H9 (cell line): ENCODE results near the gene CALCOCO1. TPM values are rescaled to one million over a fixed set of nuclear protein-coding genes. Genes with fewer than 3 reads are reported as not detected.

Experiments
- DNase-seq: peaks from one replicate; pipeline ENCODE4 v3.0.0-alpha.2; 2017
- H2AFZ ChIP-seq: one replicate; pipeline ENCODE4 v1.6.1; 2013; ENCODE audit warnings: mild to moderate bottlenecking, low read length, control low read depth, moderate library complexity
- H2AK5ac ChIP-seq: 2 replicates; pipeline ENCODE4 v1.6.1; 2013; ENCODE audit warnings: low read length, control low read depth, mixed read lengths; ENCODE audit not compliant: insufficient read length
- H2BK120ac ChIP-seq: one replicate; pipeline ENCODE4 v1.6.1; 2013; ENCODE audit warnings: low read depth, mild to moderate bottlenecking, low read length, control low read depth, inconsistent platforms; ENCODE audit not compliant: poor library complexity, severe bottlenecking
- H2BK12ac ChIP-seq: 2 replicates; pipeline ENCODE4 v1.6.1; 2013; ENCODE audit warnings: low read length, control low read depth, mixed read lengths, low read depth; ENCODE audit not compliant: insufficient read length
- H2BK15ac ChIP-seq: 2 replicates; pipeline ENCODE4 v1.6.1; 2013; ENCODE audit warnings: low read depth, low read length, control low read depth
- H2BK20ac ChIP-seq: one replicate; pipeline ENCODE4 v1.6.1; 2013; ENCODE audit warnings: low read depth, mild to moderate bottlenecking, low read length, control low read depth, inconsistent platforms; ENCODE audit not compliant: poor library complexity, severe bottlenecking
- H2BK5ac ChIP-seq: 2 replicates; pipeline ENCODE4 v1.6.1; 2013; ENCODE audit warnings: low read length, control low read depth, mixed read lengths; ENCODE audit not compliant: insufficient read length
- H3K14ac ChIP-seq: 2 replicates; pipeline ENCODE4 v1.6.1; 2013; ENCODE audit warnings: low read length, control low read depth; ENCODE audit not compliant: insufficient read depth
- H3K18ac ChIP-seq: 2 replicates; pipeline ENCODE4 v1.6.1; 2013; ENCODE audit warnings: low read depth, mild to moderate bottlenecking, mixed read lengths, low read length, control low read depth; ENCODE audit not compliant: insufficient read length
- H3K23ac ChIP-seq: 2 replicates; pipeline ENCODE4 v1.6.1; 2013; ENCODE audit warnings: low read length, control low read depth, mixed read lengths, low read depth; ENCODE audit not compliant: insufficient read length
- H3K23me2 ChIP-seq: 2 replicates; pipeline ENCODE4 v1.6.1; 2013; ENCODE audit warnings: low read depth, mild to moderate bottlenecking, mixed read lengths, low read length, control low read depth; ENCODE audit not compliant: insufficient read length, poor library complexity, severe bottlenecking
- H3K27ac ChIP-seq: 2 replicates; pipeline ENCODE4 v1.5.1; 2013; ENCODE audit warnings: low read length, control low read depth, mixed read lengths, low read depth; ENCODE audit not compliant: insufficient read length
- H3K27me3 ChIP-seq: 2 replicates; pipeline ENCODE4 v1.6.1; 2013; ENCODE audit warnings: low read length, control low read depth, inconsistent platforms; ENCODE audit not compliant: insufficient read depth
- H3K4ac ChIP-seq: 2 replicates; pipeline ENCODE4 v1.6.1; 2013; ENCODE audit warnings: low read depth, mild to moderate bottlenecking, control low read depth, inconsistent platforms, low read length, moderate library complexity
- H3K4me1 ChIP-seq: 2 replicates; pipeline ENCODE4 v1.6.1; 2013; ENCODE audit warnings: low read length, control low read depth, inconsistent platforms; ENCODE audit not compliant: insufficient read depth
- H3K4me2 ChIP-seq: 2 replicates; pipeline ENCODE4 v1.6.1; 2013; ENCODE audit warnings: low read length, control low read depth, mixed read lengths; ENCODE audit not compliant: insufficient read length, insufficient read depth
- H3K56ac ChIP-seq: 2 replicates; pipeline ENCODE4 v1.6.1; 2013; ENCODE audit warnings: low read depth, mild to moderate bottlenecking, mixed read lengths, low read length, control low read depth; ENCODE audit not compliant: insufficient read length
- H3K79me1 ChIP-seq: 2 replicates; pipeline ENCODE4 v1.6.1; 2013; ENCODE audit warnings: low read depth, mild to moderate bottlenecking, moderate library complexity, low read length, control low read depth, inconsistent platforms; ENCODE audit not compliant: insufficient read depth, poor library complexity, severe bottlenecking
- H3K79me2 ChIP-seq: 2 replicates; pipeline ENCODE4 v1.6.1; 2013; ENCODE audit warnings: low read length, control low read depth, inconsistent platforms; ENCODE audit not compliant: insufficient read depth
- H3K9ac ChIP-seq: 2 replicates; pipeline ENCODE4 v1.6.1; 2013; ENCODE audit warnings: low read length, control low read depth, mixed read lengths; ENCODE audit not compliant: insufficient read length; ENCODE audit errors: extremely low read depth
- H3K9me3 ChIP-seq: one replicate; pipeline ENCODE4 v1.6.1; 2013; ENCODE audit warnings: low read depth, low read length, inconsistent platforms; ENCODE audit not compliant: control insufficient read depth
- H3T11ph ChIP-seq: one replicate; pipeline ENCODE4 v1.6.1; 2013; ENCODE audit warnings: mild to moderate bottlenecking, low read length, control low read depth, inconsistent platforms
- H4K20me1 ChIP-seq: one replicate; pipeline ENCODE4 v1.6.1; 2013; ENCODE audit not compliant: control insufficient read depth, insufficient read length, insufficient read depth
- H4K5ac ChIP-seq: 2 replicates; pipeline ENCODE4 v1.6.1; 2013; ENCODE audit warnings: low read depth, mild to moderate bottlenecking, mixed read lengths, low read length, control low read depth; ENCODE audit not compliant: insufficient read length
- H4K8ac ChIP-seq: replicated peaks from 2 replicates; pipeline ENCODE4 v1.6.1; 2013; ENCODE audit warnings: low read length, control low read depth, mixed read lengths, low read depth; ENCODE audit not compliant: insufficient read length
- H4K91ac ChIP-seq: 2 replicates; pipeline ENCODE4 v1.6.1; 2013; ENCODE audit warnings: low read depth, mild to moderate bottlenecking, moderate library complexity, mixed read lengths, low read length, control low read depth; ENCODE audit not compliant: insufficient read length
- H3K27ac Mint-ChIP-seq, 3 experiments: 2 replicates in 2 of 3; 3 replicates in 1 of 3; pipeline ENCODE4 v1.8.0; 2020 to 2021; ENCODE audit warnings: mixed read lengths in 3 of 3, mild to moderate bottlenecking in 1 of 3, moderate library complexity in 1 of 3
- H3K27me3 Mint-ChIP-seq: 2 replicates; pipeline ENCODE4 v1.8.0; 2021; ENCODE audit warnings: low read depth, mild to moderate bottlenecking, moderate library complexity, mixed read lengths
- H3K36me3 Mint-ChIP-seq, 3 experiments: 2 replicates in 2 of 3; 3 replicates in 1 of 3; pipeline ENCODE4 v1.8.0; 2020 to 2021; ENCODE audit warnings: low read depth in 3 of 3, mixed read lengths in 3 of 3; ENCODE audit not compliant: insufficient read depth in 1 of 3
- H3K4me1 Mint-ChIP-seq, 2 experiments: 2 replicates each; pipeline ENCODE4 v1.8.0; 2020; ENCODE audit warnings: mixed read lengths in 2 of 2
- H3K4me3 Mint-ChIP-seq, 2 experiments: 2 replicates in 1 of 2; 3 replicates in 1 of 2; pipeline ENCODE4 v1.8.0; 2020 to 2021; ENCODE audit warnings: mild to moderate bottlenecking in 2 of 2, mixed read lengths in 2 of 2, moderate library complexity in 1 of 2
- H3K9me3 Mint-ChIP-seq, 2 experiments: 2 replicates in 1 of 2; 3 replicates in 1 of 2; pipeline ENCODE4 v1.8.0; 2020; ENCODE audit warnings: mild to moderate bottlenecking in 2 of 2, mixed read lengths in 2 of 2, moderate library complexity in 1 of 2
- CTCF ChIP-seq: fragments of 200-600 bp; sonication (generic); conservative IDR thresholded peaks from 3 replicates; pipeline ENCODE4 v1.8.0; 2021; ENCODE audit warnings: antibody characterized with exemption, mild to moderate bottlenecking
- WGBS: extraction: QIAGEN DNeasy Blood & Tissue Kit; methylation state at CpG from one replicate; pipeline ENCODE4 v1.1.7; 2013; ENCODE audit warnings: missing lambda C conversion rate, low lambda C conversion rate, mixed read lengths; ENCODE audit not compliant: insufficient read length; ENCODE audit errors: extremely low coverage; 5-methylcytosine and 5-hydroxymethylcytosine counted together
- total RNA-seq: library from RNA; stranded (reverse); gene quantifications from 2 replicates; pipeline ENCODE4 v1.2.1, GENCODE V29; 2021

CALCOCO1 gene
- total RNA-seq, 1 experiment from 2014 or later: 22.3 TPM

GRCh38 chr12:53664191-53664590, 63.1 kb downstream of the CALCOCO1 start:
- Histone ChIP-seq H2BK120ac (no peak overlapping the region), H4K20me1 (no peaks in the 10 kb centered on the region), H4K91ac (no peak overlapping the region), H3K14ac (no peak overlapping the region), H3K23me2 (no peaks in the 10 kb centered on the region), H3K79me1 (no peaks in the 10 kb centered on the region), H3K23ac (no peak overlapping the region), H3K27ac (no peak overlapping the region), H2AK5ac (no peak overlapping the region), H2BK12ac (no peak overlapping the region), H3K9ac (no peak overlapping the region), H3K27me3 (no peaks in the 10 kb centered on the region), H3K4me1 (no peaks in the 10 kb centered on the region), H3T11ph (no peak overlapping the region), H3K4ac (no peak overlapping the region), H3K79me2 (no peaks in the 10 kb centered on the region), H4K5ac (no peak overlapping the region), H2BK20ac (no peak overlapping the region), H3K9me3 (no peaks in the 10 kb centered on the region), H2AFZ (no peak overlapping the region), H3K56ac (no peak overlapping the region), H2BK5ac (no peak overlapping the region), H3K18ac (no peak overlapping the region), H3K4me2 (no peak overlapping the region), H4K8ac (no peak overlapping the region), H2BK15ac (no peak overlapping the region)
- no peaks in the 10 kb centered on the region; a peak in 1 of 5 replicates for H3K9me3 Mint-ChIP-seq
- peak overlapping the region in 1 of 3 experiments; percentile 29; a peak in 2 of 7 replicates for H3K27ac Mint-ChIP-seq
- TF ChIP-seq CTCF: no peak
- no peak for DNase-seq
- no peaks in the 10 kb centered on the region for H3K27me3 Mint-ChIP-seq
- H3K4me3 Mint-ChIP-seq: no peak overlapping the region
- peaks cover 10 to 12% of the 10 kb centered on the region in 2 experiments for H3K4me1 Mint-ChIP-seq
- no CpG with 5 or more reads among the region's 5 CpGs for WGBS
- H3K36me3 Mint-ChIP-seq: peaks cover 41 to 67% (median 55%) of the 10 kb centered on the region in 3 experiments
